Ammon's horn (tissue), 1 donor: ENCODE data around the gene TMEM59L.

Experiments
- DNase-seq: peaks from one replicate; pipeline ENCODE4 v3.0.0-alpha.2; 2016; ENCODE audit warnings: low spot score

TMEM59L gene

GRCh38 chr19:18608805-18609716, 3.6 kb upstream of the TMEM59L start:
- DNase-seq = no peak

DNA sequence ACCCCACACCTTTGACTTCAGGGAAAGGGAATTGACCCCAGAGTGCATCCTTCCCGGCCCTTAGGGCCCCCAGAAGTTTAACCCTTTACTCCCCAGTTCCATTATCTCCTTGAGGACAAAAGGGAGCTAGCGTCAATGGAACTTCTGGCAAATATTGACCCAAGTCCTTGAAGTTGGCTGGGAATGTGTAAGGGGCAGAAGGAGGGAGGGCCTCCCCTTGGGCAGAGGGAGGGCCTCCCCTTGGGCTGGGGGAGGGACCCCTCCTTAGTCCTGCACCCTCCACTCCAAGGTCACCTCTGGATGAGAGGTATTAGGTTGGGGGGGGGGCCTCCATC, 3.0 kb upstream of the TMEM59L start:
- DNase-seq = no peak

DNA sequence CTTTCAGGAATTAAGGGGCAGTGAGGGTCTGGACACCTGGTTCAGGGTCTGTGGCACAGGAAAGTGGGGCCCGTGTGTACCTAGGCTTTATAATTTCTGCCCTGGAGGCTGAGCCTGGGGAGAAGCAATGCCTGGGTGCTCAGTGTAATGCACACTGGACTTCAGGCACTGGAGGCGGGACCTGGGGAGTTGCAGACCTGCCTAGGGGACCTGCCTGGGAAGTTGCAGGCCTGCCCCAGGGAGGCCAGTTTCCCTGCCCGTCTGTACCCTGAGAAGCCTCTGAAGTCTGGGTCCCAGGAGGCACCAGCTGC, 2.5 kb upstream of the TMEM59L start:
- DNase-seq = no peak

DNA sequence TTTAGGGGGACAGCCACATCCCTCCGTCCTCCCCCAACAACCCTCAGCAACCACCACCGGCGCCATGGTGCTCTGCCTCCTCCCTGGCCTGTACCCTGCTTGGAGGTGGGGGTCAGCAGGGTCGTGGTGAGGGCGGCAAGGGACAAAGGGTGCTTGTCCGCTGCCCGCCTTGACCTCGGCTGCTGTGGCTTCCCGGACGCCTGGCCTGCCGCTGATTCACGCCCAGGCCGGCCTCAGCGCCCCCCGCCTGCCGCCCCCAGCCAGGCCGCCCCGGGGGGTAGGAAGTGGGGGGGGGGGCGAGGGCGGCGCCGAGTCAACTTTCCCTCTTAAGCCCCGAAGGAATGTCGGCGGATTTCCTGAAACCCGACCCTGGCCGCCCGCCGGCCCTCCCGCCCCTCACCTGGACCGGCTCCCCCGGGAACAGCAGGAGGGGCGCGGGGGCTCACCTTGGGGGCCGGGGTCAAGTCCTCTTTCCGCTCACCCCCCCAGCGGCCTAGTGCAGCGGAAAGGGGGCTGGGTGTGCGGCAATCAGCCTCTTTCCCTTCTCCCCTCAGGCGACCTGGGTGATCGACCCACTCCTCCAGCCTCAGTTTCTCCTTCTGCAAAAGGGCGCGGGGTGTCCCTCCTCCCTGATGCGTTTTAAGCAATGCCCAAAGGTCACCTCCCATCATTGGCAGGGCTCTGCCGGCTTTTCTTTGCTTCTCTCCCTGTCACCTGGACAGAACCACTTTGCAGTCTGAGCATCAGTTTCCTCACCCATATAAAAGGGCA, 1.9 kb upstream of the TMEM59L start:
- no peak for DNase-seq

DNA sequence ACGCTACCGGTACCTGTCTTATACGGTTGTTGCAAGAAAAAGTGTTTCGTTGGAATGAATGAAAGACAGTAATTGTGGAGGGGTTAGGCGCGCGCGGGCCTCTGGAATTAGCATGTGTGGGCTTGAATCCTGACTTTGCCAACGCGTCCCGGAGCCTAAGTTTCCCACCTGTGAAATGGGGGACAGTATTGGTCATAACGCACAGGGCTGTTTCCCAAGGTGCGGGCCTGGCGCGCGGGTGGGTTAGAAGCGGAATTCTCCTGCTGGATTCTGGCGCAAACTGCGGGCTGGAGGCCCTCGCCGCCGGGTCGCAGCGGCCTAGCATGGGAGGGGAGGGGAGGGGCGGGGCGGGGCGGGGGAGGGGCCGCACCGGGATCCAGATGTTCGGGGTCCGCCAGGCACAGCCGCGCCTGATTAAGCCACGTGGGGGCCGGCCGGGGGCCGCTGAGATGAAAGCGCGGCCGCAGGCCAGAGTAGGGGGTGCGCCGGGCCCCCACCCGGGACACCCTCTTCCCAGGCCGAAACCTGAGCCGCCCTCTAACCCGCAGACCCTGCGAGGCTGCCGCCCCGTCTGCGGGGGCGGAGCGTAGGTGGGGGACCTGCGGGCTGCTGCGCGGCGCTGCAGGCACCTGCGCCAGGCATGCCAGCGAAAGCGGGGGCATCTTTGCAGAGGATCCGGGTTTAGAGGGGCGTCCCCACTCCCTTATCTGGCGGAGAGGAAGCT, 1.2 kb upstream of the TMEM59L start:
- no peak for DNase-seq

DNA sequence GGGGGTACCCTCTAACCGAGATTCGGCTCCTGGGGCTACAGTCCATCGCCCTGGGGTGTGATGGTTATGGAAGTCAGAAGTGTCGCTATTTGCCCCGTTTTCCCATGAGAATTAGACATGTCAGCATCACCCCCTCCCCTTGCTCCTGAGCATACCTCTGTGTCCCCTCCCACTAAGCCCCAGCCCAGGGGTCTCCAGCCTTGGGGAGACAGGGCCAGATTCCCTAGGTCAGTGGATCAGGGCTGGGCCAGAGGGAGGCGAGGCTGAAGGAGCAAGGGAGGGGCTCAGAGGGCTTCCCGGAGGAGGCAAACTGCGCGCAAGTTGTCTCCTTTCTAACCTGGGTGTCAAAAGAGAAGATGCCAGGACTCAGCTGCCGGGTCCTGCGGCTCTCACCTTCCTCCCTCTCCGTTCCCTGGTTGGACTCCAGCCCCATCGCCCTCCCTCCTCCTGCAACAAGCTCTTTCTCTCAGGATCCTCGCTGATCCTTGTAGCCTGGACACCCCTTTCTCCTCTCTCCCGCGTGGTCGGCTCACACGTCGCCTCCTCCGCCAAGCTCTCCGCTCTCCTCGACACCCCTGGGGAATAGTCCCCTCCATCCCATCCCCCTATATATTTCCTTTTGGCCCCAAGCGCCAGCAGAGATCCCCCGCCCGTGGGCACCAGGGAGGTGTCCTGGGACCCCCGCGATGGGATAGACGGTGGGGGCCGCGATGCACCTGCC, 459 bp upstream of the TMEM59L start:
- DNase-seq = no peak

DNA sequence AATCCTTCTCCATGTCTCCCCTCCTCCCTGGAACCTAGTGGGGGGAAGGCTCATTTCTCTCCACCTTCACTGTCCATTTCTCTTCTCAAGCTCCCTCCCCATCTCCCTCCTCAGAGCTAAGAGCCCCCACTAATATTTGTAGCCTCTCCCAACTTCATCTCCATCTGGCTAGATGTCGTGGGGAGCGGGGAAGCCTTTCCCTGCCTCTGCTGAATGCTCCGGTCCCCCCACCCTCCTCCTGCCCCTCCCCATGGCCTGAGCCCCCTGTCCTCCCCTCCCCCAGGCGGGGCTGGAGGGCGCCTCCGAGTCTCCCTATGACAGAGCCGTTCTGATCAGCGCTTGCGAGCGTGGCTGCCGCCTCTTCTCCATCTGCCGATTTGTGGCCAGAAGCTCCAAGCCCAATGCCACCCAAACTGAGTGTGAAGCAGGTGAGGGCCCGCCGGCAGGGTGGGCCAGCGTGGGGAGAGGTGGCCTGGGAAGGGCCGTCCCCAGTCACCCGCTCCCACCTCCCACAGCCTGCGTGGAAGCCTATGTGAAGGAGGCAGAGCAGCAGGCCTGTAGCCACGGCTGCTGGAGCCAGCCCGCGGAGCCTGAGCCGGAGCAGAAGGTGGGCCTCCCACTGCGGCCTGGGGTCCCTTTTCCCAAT, 1.0 kb downstream of the TMEM59L start:
- no peak for DNase-seq

GRCh38 chr19:18616023-18616422, 3.4 kb downstream of the TMEM59L start:
- DNase-seq = no peak

- no peak for DNase-seq
These were observed 4.9 kb downstream of the TMEM59L start for GRCh38 chr19:18617562-18617961.

DNA sequence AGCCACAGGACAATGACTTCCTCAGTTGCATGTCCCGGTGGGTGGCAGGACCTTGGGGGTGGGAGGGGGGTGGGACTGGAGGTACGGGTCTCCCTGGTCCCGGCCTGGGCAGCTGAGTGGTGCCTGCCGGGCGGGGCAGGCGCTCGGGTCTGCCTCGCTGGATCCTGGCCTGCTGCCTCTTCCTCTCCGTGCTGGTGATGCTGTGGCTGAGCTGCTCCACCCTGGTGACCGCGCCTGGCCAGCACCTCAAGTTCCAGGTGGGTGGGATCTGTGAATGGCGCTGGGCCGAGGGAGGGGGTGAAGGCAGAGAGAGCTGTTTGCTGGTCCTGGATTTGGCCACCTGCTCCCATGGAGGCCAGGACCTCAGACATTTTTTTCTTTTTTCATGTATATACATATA, 5.6 kb downstream of the TMEM59L start:
- DNase-seq = no peak

GRCh38 chr19:18620311-18620710, 7.6 kb downstream of the TMEM59L start:
- DNase-seq = no peak

DNA sequence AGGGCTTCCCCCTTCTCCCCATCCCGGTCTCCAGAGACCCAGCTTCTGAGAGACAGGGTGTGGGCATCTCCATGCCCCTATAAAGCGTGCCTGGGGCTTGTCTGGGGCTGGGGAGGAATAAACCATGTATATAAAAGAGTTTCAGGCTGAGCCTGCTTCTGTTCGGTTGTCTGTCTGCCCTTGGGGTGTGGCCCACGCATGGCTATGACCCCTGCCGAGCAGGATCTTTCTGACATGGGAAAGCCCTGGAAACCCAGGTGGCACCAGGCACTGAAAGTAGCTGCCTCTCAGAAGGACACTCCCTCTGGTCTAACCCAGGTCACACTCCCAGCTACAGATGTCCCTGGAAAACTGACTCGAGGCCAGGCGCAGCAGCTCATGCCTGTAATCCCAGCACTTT, 8.2 kb downstream of the TMEM59L start:
- no peak for DNase-seq

GRCh38 chr19:18626906-18627305, 14.2 kb downstream of the TMEM59L start:
- DNase-seq = no peak

GRCh38 chr19:18629166-18630088, 16.8 kb downstream of the TMEM59L start:
- DNase-seq = peak; percentile 76

- no peak for DNase-seq
These were observed 20.7 kb downstream of the TMEM59L start for GRCh38 chr19:18633321-18633720.

DNA sequence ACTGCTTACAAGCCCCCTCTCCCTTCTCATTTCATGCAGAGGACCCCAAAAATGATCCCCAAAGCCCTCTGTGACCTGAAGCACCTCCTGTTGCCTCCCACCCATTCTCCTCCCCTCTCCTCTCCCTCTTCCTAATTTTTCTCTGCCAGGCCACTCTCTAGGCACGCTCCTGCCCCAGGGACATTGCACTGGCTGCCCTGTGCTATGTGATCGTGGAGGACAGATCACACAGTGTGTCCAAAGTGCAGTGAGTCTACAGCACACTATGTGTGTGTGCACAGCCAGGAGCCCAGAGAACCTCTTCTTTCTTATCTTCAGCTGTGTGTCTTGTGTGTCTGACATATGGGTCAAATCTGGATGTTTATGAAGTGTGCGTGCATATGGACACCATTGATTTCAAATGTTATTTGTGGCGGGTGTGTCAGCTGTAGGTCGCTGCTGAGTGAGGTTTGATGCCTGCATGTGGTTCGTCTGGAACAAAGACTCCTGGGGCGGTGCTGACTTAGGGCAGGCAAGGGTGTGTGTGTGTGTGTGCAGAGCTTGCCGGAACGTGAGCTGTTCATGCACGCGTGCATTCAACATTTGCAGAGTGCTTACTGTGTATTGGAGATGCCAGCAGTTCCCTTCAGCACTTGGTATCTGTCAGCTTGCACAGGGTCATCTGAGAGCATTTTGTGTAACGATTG, 22.1 kb downstream of the TMEM59L start:
- DNase-seq = no peak

DNA sequence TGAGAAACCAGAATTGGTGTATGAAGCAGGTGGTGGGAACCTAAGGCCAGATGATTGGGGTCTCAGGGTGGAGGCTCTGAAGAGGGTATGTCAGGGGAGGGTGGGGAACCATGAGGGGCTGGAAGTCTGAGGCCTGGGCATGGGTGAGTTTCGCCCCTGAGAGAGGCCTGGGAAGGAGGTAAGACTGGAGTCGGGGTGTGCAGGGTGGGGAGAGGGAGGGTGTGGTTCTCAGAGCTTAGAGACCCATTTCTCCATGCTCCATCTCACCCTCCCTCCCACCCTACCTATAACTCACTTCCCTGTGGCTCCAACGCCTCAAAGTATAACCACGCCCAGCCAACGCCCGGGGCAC, 23.1 kb downstream of the TMEM59L start:
- no peak for DNase-seq

DNA sequence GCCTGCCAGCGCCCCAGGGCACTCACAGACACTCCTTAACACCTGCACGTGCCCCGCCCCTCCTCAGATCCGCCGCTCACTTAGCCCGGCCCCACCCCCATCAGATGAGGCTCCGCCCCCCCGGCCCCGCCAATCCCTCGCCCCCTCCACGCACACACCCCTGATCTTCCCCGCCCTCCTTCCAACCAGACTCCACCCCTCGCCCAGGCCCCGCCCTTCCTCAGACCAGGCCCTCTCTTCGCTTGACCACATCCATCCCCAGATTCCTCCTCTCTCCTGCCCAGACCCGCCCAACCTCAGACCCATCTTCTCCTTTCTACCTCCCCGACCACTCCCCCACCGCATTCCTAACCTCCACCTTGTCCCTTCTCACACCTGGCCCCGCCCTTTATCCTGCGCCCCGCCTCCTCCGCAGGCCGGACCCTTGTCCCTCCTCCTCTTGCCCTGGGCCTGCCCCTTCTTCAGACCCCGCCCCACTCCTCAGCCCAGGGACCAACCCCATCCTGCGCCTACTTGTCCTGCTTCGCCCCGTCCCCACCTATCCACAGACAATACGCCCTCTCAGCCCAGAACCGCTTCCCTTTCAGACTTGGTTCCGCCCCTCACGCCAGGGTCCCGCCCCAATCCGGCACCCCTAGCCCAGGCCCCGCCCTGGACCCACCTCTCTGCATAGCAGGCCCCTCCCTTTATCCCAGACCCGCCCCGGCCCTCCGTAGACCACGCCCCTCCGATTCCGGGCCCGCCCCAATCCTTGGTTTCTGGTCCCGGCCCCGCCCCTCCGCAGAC, 23.7 kb downstream of the TMEM59L start:
- peak; percentile 98 for DNase-seq

GRCh38 chr19:18636969-18637629, 24.4 kb downstream of the TMEM59L start, which contains the start of gene KLHL26:
TSS of gene KLHL26 (plus strand) at chr19:18637028. CDS start at chr19:18637055, 27 bp downstream.
- DNase-seq = no peak
